ENCODE data around the gene TTLL5.

Gene TTLL5

GRCh38 chr14:75907756-75908359 is 246.8 kb downstream of the TTLL5 start (continued):
- TF ChIP-seq, protein P1, sequence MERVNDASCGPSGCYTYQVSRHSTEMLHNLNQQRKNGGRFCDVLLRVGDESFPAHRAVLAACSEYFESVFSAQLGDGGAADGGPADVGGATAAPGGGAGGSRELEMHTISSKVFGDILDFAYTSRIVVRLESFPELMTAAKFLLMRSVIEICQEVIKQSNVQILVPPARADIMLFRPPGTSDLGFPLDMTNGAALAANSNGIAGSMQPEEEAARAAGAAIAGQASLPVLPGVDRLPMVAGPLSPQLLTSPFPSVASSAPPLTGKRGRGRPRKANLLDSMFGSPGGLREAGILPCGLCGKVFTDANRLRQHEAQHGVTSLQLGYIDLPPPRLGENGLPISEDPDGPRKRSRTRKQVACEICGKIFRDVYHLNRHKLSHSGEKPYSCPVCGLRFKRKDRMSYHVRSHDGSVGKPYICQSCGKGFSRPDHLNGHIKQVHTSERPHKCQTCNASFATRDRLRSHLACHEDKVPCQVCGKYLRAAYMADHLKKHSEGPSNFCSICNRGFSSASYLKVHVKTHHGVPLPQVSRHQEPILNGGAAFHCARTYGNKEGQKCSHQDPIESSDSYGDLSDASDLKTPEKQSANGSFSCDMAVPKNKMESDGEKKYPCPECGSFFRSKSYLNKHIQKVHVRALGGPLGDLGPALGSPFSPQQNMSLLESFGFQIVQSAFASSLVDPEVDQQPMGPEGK (CRISPR knock-in tag; IDR thresholded peaks at IDR 0.05; ENCODE audit: borderline replicate concordance), result no peak
- TF ChIP-seq PPARA (CRISPR knock-in tag; IDR thresholded peaks at IDR 0.05; ENCODE audit: borderline replicate concordance) (no peak), TOX (CRISPR knock-in tag; IDR thresholded peaks at IDR 0.05; ENCODE audit: borderline replicate concordance) (no peak), CSRNP3 (CRISPR knock-in tag; IDR thresholded peaks at IDR 0.05) (no peak), ZNF565 (CRISPR knock-in tag; conservative IDR thresholded peaks at IDR 0.05; ENCODE audit: low read depth) (no peak)

DNA sequence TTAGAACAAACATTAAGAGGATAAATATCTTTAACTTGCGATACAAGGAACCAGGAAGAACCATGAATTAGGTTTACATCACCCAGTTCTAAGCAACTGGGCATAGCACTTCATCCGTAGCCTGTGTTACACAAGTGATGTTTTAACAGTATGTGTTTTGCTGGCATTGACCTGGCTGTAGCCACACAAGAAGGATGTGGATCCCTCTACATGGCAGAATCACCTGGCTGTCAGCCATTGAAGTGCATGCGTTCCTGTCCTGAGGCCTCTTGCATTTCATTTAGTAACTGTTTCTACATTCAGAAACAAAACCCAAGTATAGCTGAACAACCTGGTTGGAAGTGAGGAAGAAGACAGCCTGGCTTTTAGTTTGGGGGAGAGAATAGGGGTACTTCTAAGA is 248.6 kb downstream of the TTLL5 start:
- no peak for TF ChIP-seq OSR1 (CRISPR knock-in tag; IDR thresholded peaks at IDR 0.05)
- no peak for TF ChIP-seq POU6F1 (CRISPR knock-in tag; IDR thresholded peaks at IDR 0.05; ENCODE audit: borderline replicate concordance, low read depth)
- TF ChIP-seq RARB (CRISPR knock-in tag; IDR thresholded peaks at IDR 0.05), result no peak
- no peak for TF ChIP-seq ARNTL (CRISPR knock-in tag; IDR thresholded peaks at IDR 0.05; ENCODE audit: borderline replicate concordance, low read depth)
- ATAC-seq, result peak; percentile 21; the same call in 2 of the 3 replicates

DNA sequence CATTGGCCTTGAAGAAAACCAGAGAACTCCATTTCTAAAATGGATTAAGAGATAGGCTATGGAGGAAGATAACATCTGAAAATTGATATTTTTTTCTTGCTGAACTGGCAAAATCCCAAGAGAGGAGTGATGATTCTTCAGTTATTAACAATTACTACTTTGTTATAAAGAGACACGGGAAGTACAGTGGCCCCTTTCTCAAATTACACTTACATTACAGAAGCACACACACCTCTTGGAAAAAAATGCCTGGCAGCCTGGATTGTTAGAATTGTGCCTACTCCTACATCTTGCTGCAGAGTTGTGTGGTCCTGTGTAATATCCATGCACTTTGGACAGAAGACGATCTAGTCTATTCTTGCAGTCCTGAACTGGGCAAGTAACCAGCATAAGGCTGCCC is 249.0 kb downstream of the TTLL5 start:
- TF ChIP-seq ZC3H10 (CRISPR knock-in tag; IDR thresholded peaks at IDR 0.05), result no peak
- no peak for TF ChIP-seq ESRRG (CRISPR knock-in tag; IDR thresholded peaks at IDR 0.05)
- TF ChIP-seq TOX (CRISPR knock-in tag; IDR thresholded peaks at IDR 0.05; ENCODE audit: borderline replicate concordance), result no peak
- no peak for TF ChIP-seq CREB5 (CRISPR knock-in tag; IDR thresholded peaks at IDR 0.05; ENCODE audit: low read depth)
- no peak for TF ChIP-seq OSR1 (CRISPR knock-in tag; IDR thresholded peaks at IDR 0.05)
- no peak for TF ChIP-seq PPARA (CRISPR knock-in tag; IDR thresholded peaks at IDR 0.05; ENCODE audit: borderline replicate concordance)
- no peak for TF ChIP-seq SNAI2 (CRISPR knock-in tag; IDR thresholded peaks at IDR 0.05)
- no peak for TF ChIP-seq POU6F1 (CRISPR knock-in tag; IDR thresholded peaks at IDR 0.05; ENCODE audit: borderline replicate concordance, low read depth)
- TF ChIP-seq, protein P1 (CRISPR knock-in tag; IDR thresholded peaks at IDR 0.05; ENCODE audit: borderline replicate concordance), result no peak
- peak; percentile 58 for ATAC-seq

- no peak for ATAC-seq
- TF ChIP-seq RARB (CRISPR knock-in tag; IDR thresholded peaks at IDR 0.05) (no peak), TSHZ2 (CRISPR knock-in tag; IDR thresholded peaks at IDR 0.05) (no peak), POU6F1 (CRISPR knock-in tag; IDR thresholded peaks at IDR 0.05; ENCODE audit: borderline replicate concordance, low read depth) (no peak), PPARA (CRISPR knock-in tag; IDR thresholded peaks at IDR 0.05; ENCODE audit: borderline replicate concordance) (no peak), ZNF70 (CRISPR knock-in tag; IDR thresholded peaks at IDR 0.05) (no peak), OSR1 (CRISPR knock-in tag; IDR thresholded peaks at IDR 0.05) (no peak), ZFP3 (CRISPR knock-in tag; IDR thresholded peaks at IDR 0.05) (no peak)
- TF ChIP-seq, protein P1 (CRISPR knock-in tag; IDR thresholded peaks at IDR 0.05; ENCODE audit: borderline replicate concordance), result no peak
Observed at GRCh38 chr14:75911883-75912282, 250.8 kb downstream of the TTLL5 start.

Measured in SK-N-SH treated with all-trans-retinoic acid at 6 μM for 48 hours (cell line).